Stimulated activated CD8-positive, alpha-beta memory T cell treated with anti-CD3 and anti-CD28 coated beads, Interleukin-2, amount 100 ng/mL, for 48 hours (primary cell): ENCODE measurements around the gene CLIC5.

Experiments used
- DNase-seq, 2 donors: peaks; one replicate each; pipeline ENCODE4 v3.0.0-alpha.2; 2020; ENCODE audit warnings: low read depth in 2 of 2

The CLIC5 gene

GRCh38 chr6:45964300-45964699 lies 51.4 kb downstream of the CLIC5 start:
- DNase-seq, result no peak

DNA sequence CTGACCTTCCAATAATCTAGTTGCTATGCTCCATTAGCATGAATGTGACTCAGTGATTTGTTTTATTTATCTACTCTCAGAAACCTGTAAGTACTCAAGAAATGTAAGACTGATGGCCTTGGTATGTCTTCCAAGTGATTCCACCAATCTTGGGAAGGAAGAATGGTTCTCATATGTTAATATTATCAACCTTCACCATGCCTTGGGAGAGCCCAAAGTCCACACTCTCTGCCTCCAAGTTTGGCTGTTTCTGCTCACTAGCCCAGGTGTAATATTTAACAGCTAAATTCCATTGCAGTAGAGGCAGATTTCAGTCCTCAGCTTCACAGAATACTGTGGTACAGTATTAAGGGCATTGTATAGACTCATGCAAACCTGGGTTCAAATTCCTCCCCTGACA lies 51.8 kb downstream of the CLIC5 start:
- no peak for DNase-seq

DNA sequence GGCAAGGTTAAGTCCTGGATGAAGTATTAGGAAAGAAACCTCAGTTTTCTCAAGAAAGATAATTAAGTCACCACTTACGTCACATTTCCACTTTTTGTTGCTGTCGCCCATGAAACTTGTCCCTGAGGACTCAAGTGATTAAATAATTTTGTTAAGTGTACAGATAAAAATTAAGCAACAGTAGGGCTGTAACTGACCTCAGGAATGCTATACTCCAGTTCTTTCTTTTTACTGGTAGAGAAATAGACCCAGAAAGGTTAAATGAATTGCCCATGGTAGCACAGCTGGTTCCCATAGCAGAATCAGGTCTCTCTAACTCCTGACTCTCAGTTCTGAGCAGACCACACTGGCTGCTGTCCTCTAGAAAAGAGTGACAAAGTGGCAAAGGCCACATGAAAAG lies 54.5 kb downstream of the CLIC5 start:
- no peak for DNase-seq

DNA sequence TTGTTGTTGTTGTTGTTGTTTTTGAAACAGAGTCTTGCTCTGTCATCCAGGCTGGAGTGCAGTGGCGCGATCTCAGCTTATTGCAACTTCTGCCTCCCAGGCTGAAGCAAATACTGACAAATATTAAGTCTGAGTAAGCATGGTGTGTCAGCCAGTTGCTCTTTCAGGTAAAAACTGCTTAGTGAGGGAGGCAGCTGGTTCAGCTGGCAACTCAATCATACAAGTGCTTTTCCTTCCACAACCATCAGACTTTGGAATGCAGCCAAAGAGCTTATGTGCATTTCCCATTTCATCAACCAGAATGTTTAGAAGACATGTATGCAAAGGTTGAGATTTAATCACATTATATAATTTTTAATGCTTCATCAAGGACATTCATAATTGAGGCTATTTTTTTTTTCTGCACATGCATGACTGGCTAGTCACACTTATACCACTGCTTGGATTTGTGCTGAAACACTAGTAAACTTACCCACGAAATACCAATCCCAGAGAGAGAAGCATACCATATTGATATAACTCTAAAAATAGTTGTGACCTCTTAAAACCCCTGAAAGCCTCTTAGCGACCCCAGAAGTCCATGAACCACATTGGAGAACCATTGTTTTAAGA lies 56.0 kb downstream of the CLIC5 start:
- DNase-seq, result no peak

- no peak for DNase-seq
Observed at GRCh38 chr6:45956663-45957062, 59.0 kb downstream of the CLIC5 start.

DNA sequence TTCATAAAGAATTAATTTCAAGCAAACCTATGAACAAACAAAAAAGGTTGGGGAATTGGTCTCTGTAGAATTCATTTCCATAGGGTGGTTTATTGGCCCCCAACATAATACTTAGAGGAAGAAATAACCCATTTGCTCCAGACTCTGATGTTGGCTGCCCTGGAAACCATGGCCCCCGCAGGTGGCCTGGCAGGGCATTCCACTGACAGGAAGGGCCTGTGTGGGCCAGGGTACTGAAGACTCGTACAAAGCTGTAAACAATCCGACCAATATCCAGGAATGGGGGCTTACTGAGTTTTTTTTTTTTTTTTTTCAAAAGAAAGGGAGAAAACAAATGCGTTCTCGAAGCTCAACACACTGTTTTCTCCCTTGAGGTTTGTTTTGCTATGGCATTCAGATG lies 59.5 kb downstream of the CLIC5 start:
- no peak for DNase-seq

DNA sequence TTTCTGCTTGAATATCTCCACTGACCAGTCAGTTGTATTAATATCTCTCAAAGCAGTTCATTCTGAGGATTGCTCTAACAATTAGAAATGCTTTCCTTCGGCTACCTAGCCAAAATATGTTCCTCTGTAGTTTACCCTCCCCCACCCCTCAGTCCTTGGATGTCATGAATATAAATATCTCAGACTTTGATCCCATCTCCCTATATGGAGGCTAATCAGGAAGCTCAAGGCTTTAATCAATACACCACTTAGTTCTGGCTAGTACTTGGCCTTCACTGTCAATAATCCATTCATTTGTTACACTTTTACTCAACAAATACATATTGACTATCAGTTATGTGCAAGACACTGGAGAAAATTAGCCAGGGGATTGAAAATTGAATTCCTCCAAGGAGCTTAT lies 60.1 kb downstream of the CLIC5 start:
- DNase-seq, result no peak

GRCh38 chr6:45952546-45952945 lies 63.1 kb downstream of the CLIC5 start:
- no peak for DNase-seq

GRCh38 chr6:45952168-45952529 lies 63.5 kb downstream of the CLIC5 start:
- DNase-seq, result no peak

- DNase-seq, result no peak
Observed at GRCh38 chr6:45951321-45952167, 64.1 kb downstream of the CLIC5 start.

DNA sequence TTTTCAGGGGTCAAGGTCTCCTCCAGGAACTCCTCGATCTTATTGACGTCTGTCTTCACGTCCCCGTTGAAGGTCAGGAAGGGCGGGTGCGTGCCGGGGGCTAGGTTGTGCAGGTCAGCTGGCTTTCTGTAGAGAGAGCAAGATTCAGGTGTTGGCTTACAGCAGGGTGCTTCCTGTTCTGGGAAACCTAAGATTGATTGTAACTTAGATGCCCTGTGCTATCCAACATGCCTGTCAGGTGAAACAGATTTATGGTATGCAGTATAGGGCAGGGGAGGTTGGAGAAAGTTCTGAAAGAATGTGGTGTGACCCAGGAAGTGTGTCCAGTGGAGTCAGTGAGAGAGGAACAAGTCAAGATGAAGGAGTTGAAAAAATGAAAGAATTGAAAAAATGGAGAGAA lies 66.4 kb downstream of the CLIC5 start:
- DNase-seq, result no peak

DNA sequence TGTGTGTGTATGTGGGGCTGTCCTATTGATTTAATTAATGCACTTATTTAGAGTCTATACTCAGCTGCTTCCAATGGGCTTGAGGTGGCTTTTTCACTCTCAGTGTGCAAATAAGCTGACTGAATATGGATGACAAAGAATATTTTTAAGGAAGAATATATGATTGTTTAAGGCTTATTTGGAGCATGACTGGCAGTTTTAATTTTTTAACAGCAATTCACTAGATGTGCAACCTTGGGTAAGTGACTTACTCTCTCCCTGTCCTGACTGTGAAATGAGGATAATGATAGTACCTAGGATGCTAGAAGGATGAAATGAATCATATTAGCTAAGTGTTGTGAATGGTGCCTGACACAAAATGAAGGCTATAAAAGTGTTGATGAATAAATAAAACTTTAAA lies 67.9 kb downstream of the CLIC5 start:
- DNase-seq, result no peak

DNA sequence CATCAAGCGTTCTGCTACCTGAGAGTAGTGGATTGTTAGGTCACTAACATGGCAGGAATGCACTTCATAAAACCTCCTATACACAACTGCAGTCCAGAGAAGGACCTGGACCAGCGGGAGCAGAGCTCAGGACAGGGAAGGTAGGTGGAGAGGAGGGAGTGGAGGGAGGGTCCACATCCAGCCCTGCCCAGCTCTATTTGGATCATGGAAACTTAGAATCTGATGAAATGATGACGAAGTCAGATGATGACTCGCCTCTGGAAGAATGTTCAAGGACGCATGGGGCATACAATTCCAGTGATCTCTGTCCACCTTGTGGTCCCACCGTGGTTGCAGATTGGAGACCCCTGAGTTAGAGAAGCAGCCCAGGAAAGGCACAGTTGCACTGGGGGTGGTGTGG lies 68.8 kb downstream of the CLIC5 start:
- DNase-seq, result no peak

- no peak for DNase-seq
Observed at GRCh38 chr6:45946352-45946751, 69.3 kb downstream of the CLIC5 start.

DNA sequence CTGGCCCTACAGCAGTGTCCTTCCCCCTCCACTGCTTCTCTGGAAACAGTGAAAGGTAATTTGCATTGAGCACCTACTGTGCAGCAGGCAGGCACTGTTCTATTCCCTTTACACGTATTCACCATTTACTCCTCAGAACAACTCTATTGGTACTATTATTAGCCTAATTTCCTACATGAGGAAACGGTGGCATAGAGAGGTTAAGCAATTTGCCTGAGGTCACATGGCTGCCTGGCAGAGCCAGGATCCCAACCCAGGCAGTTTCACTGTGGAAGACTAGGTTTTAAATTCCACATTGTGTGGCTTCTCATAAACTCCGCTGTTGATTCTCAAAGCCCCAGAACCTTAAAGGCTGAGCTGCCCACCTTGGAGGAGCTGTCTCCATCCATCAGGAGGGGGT lies 72.7 kb downstream of the CLIC5 start:
- no peak for DNase-seq

DNA sequence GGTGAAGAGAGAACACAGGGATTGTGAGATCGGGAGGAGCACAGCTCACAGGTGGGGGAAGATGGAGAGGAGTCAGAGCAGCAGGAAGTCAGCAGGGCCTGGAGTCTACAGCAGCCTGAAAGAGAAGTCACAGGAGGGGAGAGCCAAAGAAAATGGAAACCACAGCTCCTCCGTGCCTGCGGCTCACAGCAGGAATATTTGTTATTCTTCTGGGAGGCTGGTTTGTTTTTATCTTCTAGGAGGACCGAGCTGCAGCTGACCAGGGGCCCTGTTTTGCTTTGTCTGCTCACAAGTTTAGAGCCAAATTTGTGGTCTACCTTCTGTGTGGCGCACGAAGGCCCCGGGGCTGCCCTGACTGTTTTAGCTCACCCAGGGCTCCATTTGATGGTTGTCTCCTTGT lies 81.8 kb downstream of the CLIC5 start:
- no peak for DNase-seq

- no peak for DNase-seq
Observed at GRCh38 chr6:45931232-45931631, 84.4 kb downstream of the CLIC5 start.

DNA sequence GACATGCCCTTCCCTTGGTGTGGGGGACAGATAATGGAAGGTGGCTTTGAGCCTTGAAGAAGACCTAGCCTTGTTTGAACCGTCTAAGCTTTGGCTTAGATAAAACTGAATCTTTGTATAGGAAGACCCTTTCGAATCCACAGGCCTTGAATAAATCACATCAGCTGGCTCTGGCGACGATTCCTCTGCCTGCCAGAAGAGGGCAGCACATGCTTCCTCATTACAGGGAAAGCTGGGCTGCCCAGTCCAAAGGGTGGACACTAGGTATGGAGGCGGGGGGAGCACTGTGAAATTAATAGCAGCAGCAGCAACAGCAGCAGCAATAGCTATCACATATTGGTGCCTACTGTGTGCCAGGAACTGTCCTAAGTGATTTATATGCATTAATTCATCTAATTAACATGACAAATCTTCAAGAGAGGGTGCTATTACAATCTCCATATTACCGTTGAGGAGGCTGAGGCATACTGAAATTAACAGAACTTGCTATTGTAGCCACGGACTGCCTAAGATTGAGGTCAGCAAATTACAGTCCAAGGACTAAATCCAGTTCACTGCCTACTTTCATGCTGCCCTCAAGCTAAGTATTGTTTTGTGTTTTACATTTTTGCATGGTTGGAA lies 85.1 kb downstream of the CLIC5 start:
- peak in 1 of 2 donors; percentile 52 for DNase-seq

- no peak for DNase-seq
Observed at GRCh38 chr6:45929421-45930361, 86.0 kb downstream of the CLIC5 start.

GRCh38 chr6:45928721-45929305 lies 86.8 kb downstream of the CLIC5 start:
- no peak for DNase-seq

DNA sequence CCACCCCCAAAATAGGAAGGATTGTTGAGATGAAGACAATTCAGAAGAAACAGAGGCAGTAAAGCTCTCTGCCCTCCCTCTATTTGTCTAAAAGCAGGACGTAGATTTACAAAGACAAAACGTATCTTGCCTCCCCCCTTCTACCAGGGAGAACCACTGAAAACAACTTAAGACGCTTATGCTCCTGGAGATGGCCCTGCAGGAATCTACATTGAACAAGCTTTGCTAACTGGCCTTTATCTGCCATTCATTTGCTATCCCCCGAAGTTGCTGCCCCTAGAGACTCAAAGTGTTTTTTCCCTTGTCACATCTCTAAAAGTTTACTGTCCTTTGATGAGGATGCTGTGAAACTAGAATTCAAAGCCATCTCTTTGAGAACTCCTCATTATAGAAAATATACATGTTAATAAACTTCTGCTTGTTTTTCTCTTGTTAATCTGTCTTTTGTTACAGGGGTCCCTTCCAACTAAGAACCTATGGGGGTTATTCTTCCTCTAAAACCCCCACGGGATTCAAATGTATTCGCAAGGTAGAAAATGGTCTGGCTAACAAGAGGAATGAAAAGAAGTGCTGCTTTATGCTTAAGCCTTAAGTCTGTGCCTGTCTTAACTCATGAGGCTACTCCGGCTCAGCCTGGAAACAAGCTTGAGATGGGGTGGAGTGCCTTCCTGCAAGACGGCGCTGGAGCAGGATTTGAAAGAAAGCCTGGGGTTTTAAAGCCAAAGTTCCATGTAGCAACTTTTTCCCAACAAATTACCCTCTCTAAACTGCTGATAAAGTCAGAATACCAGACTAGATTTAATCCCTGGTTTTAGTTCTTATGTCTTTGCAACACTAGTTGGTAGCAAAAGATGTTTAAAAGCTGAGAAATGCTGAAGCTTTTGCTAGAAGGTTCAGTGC lies 88.0 kb downstream of the CLIC5 start:
- no peak for DNase-seq
